ENCODE results near the gene TPP1.

TPP1 gene

GRCh38 chr11:6628526-6628925 lies 9.3 kb upstream of the TPP1 start:
- Histone ChIP-seq H3K9me2 (replicated peaks; ENCODE audit: low read depth, low read length) (no peaks in the 10 kb centered on the region), H3K4me1 (ENCODE audit: insufficient read depth, low read length, poor library complexity, severe bottlenecking) (peaks cover 5% of the 10 kb centered on the region), H3K4me2 (ENCODE audit: low read depth, low read length, poor library complexity, severe bottlenecking) (no peak overlapping the region), H3F3A (ENCODE audit: low read depth) (no peaks in the 10 kb centered on the region), H2AFZ (ENCODE audit: low read length) (no peak overlapping the region), H3K27me3 (ENCODE audit: insufficient read depth, low read length, poor library complexity, severe bottlenecking) (no peaks in the 10 kb centered on the region), H3K79me2 (ENCODE audit: insufficient read depth, low read length) (no peaks in the 10 kb centered on the region), H3K36me3 (ENCODE audit: insufficient read depth, low read length) (no peaks in the 10 kb centered on the region), H3K9me3 (ENCODE audit: insufficient read depth, low read depth, low read length) (no peaks in the 10 kb centered on the region), H3K4me3 (ENCODE audit: low read length, poor library complexity, severe bottlenecking) (no peak overlapping the region), H4K20me1 (ENCODE audit: insufficient read depth, low read length, poor library complexity, severe bottlenecking) (no peaks in the 10 kb centered on the region), H3K9ac (ENCODE audit: low read depth, low read length, poor library complexity, severe bottlenecking) (no peak overlapping the region)
- no peak for TF ChIP-seq EZH2phosphoT487 (IDR thresholded peaks at IDR 0.05; ENCODE audit: borderline replicate concordance)
- TF ChIP-seq CTCF (conservative IDR thresholded peaks at IDR 0.05; ENCODE audit: low read length), result no peak

- Histone ChIP-seq H3F3A (ENCODE audit: low read depth) (no peaks in the 10 kb centered on the region), H3K36me3 (ENCODE audit: insufficient read depth, low read length) (no peaks in the 10 kb centered on the region), H3K9ac (ENCODE audit: low read depth, low read length, poor library complexity, severe bottlenecking) (no peak overlapping the region), H3K4me3 (ENCODE audit: low read length, poor library complexity, severe bottlenecking) (no peak overlapping the region), H3K9me2 (replicated peaks; ENCODE audit: low read depth, low read length) (no peaks in the 10 kb centered on the region), H4K20me1 (ENCODE audit: insufficient read depth, low read length, poor library complexity, severe bottlenecking) (no peaks in the 10 kb centered on the region), H3K27me3 (ENCODE audit: insufficient read depth, low read length, poor library complexity, severe bottlenecking) (no peaks in the 10 kb centered on the region), H3K4me1 (ENCODE audit: insufficient read depth, low read length, poor library complexity, severe bottlenecking) (peaks cover 5% of the 10 kb centered on the region), H3K9me3 (ENCODE audit: insufficient read depth, low read depth, low read length) (no peaks in the 10 kb centered on the region), H3K79me2 (ENCODE audit: insufficient read depth, low read length) (no peaks in the 10 kb centered on the region), H3K4me2 (ENCODE audit: low read depth, low read length, poor library complexity, severe bottlenecking) (peak overlapping the region; percentile 17), H2AFZ (ENCODE audit: low read length) (peak overlapping the region; percentile 54; the same call in 1 of the 2 replicates)
- no peak for TF ChIP-seq EZH2phosphoT487 (IDR thresholded peaks at IDR 0.05; ENCODE audit: borderline replicate concordance)
- no peak for TF ChIP-seq CTCF (conservative IDR thresholded peaks at IDR 0.05; ENCODE audit: low read length)
Measured at GRCh38 chr11:6627762-6628241, 8.6 kb upstream of the TPP1 start.

GRCh38 chr11:6626971-6627761 lies 7.9 kb upstream of the TPP1 start:
- H3K4me1 ChIP-seq (ENCODE audit: insufficient read depth, low read length, poor library complexity, severe bottlenecking), result peaks cover 5% of the 10 kb centered on the region
- H3K27me3 ChIP-seq (ENCODE audit: insufficient read depth, low read length, poor library complexity, severe bottlenecking), result no peaks in the 10 kb centered on the region
- H3K9me3 ChIP-seq (ENCODE audit: insufficient read depth, low read depth, low read length), result no peaks in the 10 kb centered on the region
- TF ChIP-seq CTCF (conservative IDR thresholded peaks at IDR 0.05; ENCODE audit: low read length) (no peak), EZH2phosphoT487 (IDR thresholded peaks at IDR 0.05; ENCODE audit: borderline replicate concordance) (no peak)
- H3F3A ChIP-seq (ENCODE audit: low read depth), result no peaks in the 10 kb centered on the region
- no peaks in the 10 kb centered on the region for H4K20me1 ChIP-seq (ENCODE audit: insufficient read depth, low read length, poor library complexity, severe bottlenecking)
- no peaks in the 10 kb centered on the region for H3K36me3 ChIP-seq (ENCODE audit: insufficient read depth, low read length)
- H3K79me2 ChIP-seq (ENCODE audit: insufficient read depth, low read length), result no peaks in the 10 kb centered on the region
- peak overlapping the region; percentile 17 for H3K4me2 ChIP-seq (ENCODE audit: low read depth, low read length, poor library complexity, severe bottlenecking)
- no peaks in the 10 kb centered on the region for H3K9me2 ChIP-seq (replicated peaks; ENCODE audit: low read depth, low read length)
- H3K4me3 ChIP-seq (ENCODE audit: low read length, poor library complexity, severe bottlenecking), result no peak overlapping the region
- peak overlapping the region; percentile 54; the same call in 1 of the 2 replicates for H2AFZ ChIP-seq (ENCODE audit: low read length)
- H3K9ac ChIP-seq (ENCODE audit: low read depth, low read length, poor library complexity, severe bottlenecking), result no peak overlapping the region

Data from Loucy (cell line).